Nephron progenitor cell (in vitro differentiated cells): ENCODE results near the gene CCSER2.

Experiments
- DNase-seq: peaks from one replicate; pipeline ENCODE4 v3.0.0; 2021
- H3K27ac Mint-ChIP-seq: 2 replicates; pipeline ENCODE4 v1.8.0; 2021; ENCODE audit warnings: mild to moderate bottlenecking, moderate library complexity, mixed read lengths
- H3K27me3 Mint-ChIP-seq: 2 replicates; pipeline ENCODE4 v1.8.0; 2021; ENCODE audit warnings: mild to moderate bottlenecking, low read depth, mixed read lengths; ENCODE audit not compliant: poor library complexity
- H3K36me3 Mint-ChIP-seq: 2 replicates; pipeline ENCODE4 v1.8.0; 2021; ENCODE audit warnings: low read depth, mixed read lengths
- H3K4me1 Mint-ChIP-seq: 2 replicates; pipeline ENCODE4 v1.8.0; 2021; ENCODE audit warnings: mixed read lengths
- H3K4me3 Mint-ChIP-seq: 2 replicates; pipeline ENCODE4 v1.8.0; 2021; ENCODE audit warnings: mild to moderate bottlenecking, moderate library complexity, mixed read lengths
- H3K9me3 Mint-ChIP-seq: 2 replicates; pipeline ENCODE4 v1.8.0; 2021; ENCODE audit warnings: mild to moderate bottlenecking, moderate library complexity, mixed read lengths
- CTCF ChIP-seq: fragments of 200-600 bp; sonication (generic); IDR thresholded peaks from 2 replicates; pipeline ENCODE4 v1.5.0; 2021; ENCODE audit warnings: antibody characterized with exemption

CCSER2 gene

DNA sequence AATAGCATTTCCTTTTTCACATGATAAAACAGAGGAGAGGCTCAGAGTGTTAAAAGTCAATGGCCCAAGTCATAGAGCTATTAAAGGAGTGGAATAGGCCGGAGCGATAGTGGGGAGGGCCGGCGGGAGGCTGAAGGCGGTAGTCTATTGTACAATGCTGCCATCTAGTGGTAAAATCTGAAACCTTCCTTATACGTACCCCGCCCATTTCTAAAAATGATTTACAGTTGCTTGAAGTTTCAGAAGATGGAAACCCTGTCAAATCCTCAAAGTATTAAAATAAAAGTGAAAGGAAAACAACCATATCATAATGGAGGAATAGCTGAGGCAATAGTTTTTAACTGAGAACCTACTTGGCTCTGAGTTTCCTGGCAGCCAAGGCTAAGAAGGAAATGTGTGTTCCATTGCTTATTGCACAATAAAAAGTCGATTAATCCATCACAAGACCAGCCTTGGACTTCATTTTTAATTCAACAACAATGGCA, 209.1 kb downstream of the CCSER2 start:
- no peak overlapping the region for H3K4me3 Mint-ChIP-seq
- no peaks in the 10 kb centered on the region for H3K36me3 Mint-ChIP-seq
- H3K4me1 Mint-ChIP-seq: peaks cover 20% of the 10 kb centered on the region
- peak; percentile 58 for DNase-seq
- H3K27me3 Mint-ChIP-seq: peaks cover 8% of the 10 kb centered on the region
- H3K9me3 Mint-ChIP-seq: peaks cover 5% of the 10 kb centered on the region
- H3K27ac Mint-ChIP-seq: no peak overlapping the region
- TF ChIP-seq CTCF: peak; percentile 85

GRCh38 chr10:84538036-84538435, 209.6 kb downstream of the CCSER2 start:
- peaks cover 5% of the 10 kb centered on the region for H3K9me3 Mint-ChIP-seq
- TF ChIP-seq CTCF: no peak
- no peak overlapping the region for H3K27ac Mint-ChIP-seq

DNA sequence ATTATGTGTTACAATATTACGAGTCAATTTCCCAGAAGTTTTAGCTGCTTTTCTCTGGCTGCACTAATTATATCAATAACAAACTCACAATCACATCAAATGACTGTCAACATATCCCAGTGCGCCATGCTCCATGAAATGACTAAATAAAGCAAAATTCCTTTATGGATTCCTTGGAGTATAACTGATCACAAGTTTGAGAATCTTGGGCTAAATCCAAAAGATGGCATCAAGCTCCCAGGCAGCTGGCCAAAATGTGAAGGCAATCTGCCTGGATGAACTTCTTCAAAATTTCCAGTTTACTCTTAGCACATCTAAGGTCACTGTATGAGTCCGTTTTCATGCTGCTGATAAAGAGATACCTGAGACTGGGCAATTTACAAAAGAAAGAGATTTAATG, 210.8 kb downstream of the CCSER2 start:
- peaks cover 8% of the 10 kb centered on the region for H3K27me3 Mint-ChIP-seq
- H3K4me1 Mint-ChIP-seq: peaks cover 30% of the 10 kb centered on the region
- DNase-seq: no peak
- H3K27ac Mint-ChIP-seq: no peak overlapping the region
- TF ChIP-seq CTCF: no peak
- H3K4me3 Mint-ChIP-seq: no peak overlapping the region
- H3K36me3 Mint-ChIP-seq: no peaks in the 10 kb centered on the region
- peaks cover 5% of the 10 kb centered on the region for H3K9me3 Mint-ChIP-seq

More at GRCh38 chr10:84538036-84538435, 209.6 kb downstream of the CCSER2 start:
- H3K4me1 Mint-ChIP-seq: peaks cover 25% of the 10 kb centered on the region
- DNase-seq: no peak
- peaks cover 8% of the 10 kb centered on the region for H3K27me3 Mint-ChIP-seq
- H3K4me3 Mint-ChIP-seq: no peak overlapping the region
- no peaks in the 10 kb centered on the region for H3K36me3 Mint-ChIP-seq

DNA sequence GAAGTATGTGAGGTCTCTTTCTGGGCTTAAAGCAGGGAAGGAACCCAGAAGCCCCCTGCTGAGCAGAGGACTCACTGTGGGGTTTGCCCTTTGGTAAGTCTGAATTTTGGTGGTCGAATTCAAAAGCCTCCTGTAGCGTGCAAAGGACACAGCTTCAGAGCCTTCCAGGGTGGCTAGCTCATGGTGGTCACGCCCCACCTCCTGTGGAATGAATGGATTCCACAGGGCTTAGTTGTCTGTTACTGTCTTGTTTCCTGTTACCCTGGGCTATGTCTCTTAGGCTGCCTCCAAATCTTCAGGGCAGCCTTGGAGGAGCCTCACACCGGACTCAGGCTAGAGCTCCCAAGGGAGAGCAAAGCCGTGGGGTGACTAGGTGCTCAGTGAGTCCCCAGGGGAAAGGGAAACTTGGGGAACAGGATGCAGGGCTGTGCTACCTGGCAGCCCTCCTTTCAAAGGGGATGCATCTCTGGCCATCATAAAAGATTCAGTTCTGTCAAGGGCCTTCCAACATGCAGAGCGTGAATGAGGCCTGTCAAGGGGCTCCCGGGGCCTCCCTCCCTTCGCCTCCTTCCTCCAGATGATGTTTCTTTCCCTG, 211.7 kb downstream of the CCSER2 start:
- no peak for TF ChIP-seq CTCF
- Mint-ChIP-seq H3K4me1 (peaks cover 30% of the 10 kb centered on the region), H3K36me3 (no peaks in the 10 kb centered on the region), H3K4me3 (no peak overlapping the region), H3K9me3 (peaks cover 5% of the 10 kb centered on the region), H3K27me3 (peaks cover 14% of the 10 kb centered on the region), H3K27ac (no peak overlapping the region)
- DNase-seq: no peak

DNA sequence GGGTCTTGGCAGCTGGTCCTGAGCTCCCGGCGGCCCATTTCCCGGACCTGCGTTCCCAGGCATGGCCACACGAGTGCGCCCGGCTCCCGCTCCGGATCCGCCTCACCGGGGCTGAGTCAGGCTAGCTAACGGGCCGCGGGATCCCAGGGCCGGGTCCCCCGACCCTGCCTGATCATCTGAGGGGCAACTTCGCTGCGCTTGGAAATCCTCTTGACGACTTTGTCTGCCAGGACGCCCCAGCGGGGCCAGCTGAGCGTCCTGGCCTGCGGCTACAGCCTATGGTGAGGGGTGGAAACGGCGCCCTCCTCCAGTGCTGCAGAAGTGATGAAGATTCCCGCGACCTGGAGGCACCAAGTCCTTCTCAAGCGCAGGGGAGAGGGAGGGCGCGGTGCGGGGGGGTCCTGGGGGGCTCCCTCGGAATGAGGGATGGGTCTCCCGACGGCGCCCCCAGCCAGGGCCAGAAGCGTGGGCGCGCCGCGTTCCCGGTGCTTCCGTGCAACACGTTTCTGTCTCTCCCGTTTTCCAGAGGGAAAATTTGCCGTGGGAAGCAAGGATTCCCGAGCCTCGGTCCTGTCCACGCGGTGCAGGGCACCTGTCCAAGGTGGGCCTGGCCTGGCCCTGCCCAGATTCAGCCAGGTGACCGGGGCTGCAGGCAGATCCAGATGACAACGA, 212.4 kb downstream of the CCSER2 start:
- DNase-seq: peak; percentile 85
- no peak overlapping the region for H3K27ac Mint-ChIP-seq
- H3K4me3 Mint-ChIP-seq: peak overlapping the region; percentile 82
- H3K4me1 Mint-ChIP-seq: peaks cover 30% of the 10 kb centered on the region
- no peaks in the 10 kb centered on the region for H3K36me3 Mint-ChIP-seq
- TF ChIP-seq CTCF: peak; percentile 80
- H3K9me3 Mint-ChIP-seq: peaks cover 5% of the 10 kb centered on the region
- H3K27me3 Mint-ChIP-seq: peaks cover 14% of the 10 kb centered on the region

DNA sequence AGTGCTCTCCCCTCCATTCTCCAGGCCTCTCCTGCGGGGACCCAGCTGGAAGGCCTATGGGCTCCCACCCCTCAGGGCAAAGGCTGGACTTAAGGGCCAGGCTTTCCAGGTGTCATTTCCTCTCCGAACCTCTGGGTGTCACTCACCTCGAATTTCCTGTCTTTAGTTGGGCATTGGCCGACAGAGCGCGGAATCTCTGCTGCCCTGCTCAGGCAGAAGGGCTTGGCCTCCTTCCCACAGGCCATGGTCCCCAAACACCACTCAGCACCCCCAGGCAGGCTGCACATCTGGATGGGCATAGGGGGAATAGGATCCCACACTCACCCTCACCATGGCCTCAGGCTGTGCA, 212.9 kb downstream of the CCSER2 start:
- Mint-ChIP-seq H3K4me1 (peaks cover 30% of the 10 kb centered on the region), H3K36me3 (no peaks in the 10 kb centered on the region), H3K27me3 (peaks cover 14% of the 10 kb centered on the region), H3K9me3 (peaks cover 5% of the 10 kb centered on the region), H3K4me3 (peak overlapping the region; percentile 82), H3K27ac (no peak overlapping the region)
- no peak for TF ChIP-seq CTCF
- no peak for DNase-seq
